ENCODE measurements around the gene ATP1A2. TPM values are rescaled to one million over a fixed set of nuclear protein-coding genes. Genes with fewer than 3 reads are reported as not detected.
"Not testable (repeated sequence)": the region's sequence is repeated elsewhere in the genome, so short reads cannot be mapped to it uniquely, and the experiment has no call there.

Gene ATP1A2
- total and polyA plus RNA-seq, 4 donors: 281 to 2,060 (median 566) TPM

DNA sequence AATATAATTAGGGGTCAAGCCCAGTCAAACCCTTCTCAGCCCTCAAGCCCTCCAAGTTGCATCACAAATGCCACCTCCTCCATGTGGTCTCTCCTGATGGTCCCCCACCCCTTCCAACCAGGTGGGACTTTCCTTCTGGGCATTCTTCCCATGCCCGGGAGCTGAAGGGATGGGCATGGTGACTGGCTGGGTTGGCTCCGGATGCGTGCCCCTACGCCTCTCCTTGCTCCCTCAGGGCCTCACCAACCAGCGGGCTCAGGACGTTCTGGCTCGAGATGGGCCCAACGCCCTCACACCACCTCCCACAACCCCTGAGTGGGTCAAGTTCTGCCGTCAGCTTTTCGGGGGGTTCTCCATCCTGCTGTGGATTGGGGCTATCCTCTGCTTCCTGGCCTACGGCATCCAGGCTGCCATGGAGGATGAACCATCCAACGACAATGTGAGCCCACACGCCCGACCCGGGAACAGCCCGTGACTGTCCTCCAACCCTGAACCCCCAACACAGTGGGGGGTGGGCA, 7.5 kb downstream of the ATP1A2 start:
- no peaks in the 10 kb centered on the region for H3K9me3 ChIP-seq (ENCODE audit: control insufficient read depth, insufficient read depth, low read length)
- DNase-seq (ENCODE audit: low read depth in 4 of 6, low spot score in 6 of 6): no peak
- no peaks in the 10 kb centered on the region for H3K27me3 ChIP-seq (ENCODE audit: control insufficient read depth, insufficient read depth, low read length)
- 84% methylated on average over 6 of the region's 16 CpGs for WGBS (ENCODE audit: insufficient coverage)
- H3K27ac ChIP-seq (ENCODE audit: low read depth, low read length): no peak overlapping the region
- H3K4me1 ChIP-seq (ENCODE audit: control insufficient read depth, insufficient read depth, low read length): peaks cover 42% of the 10 kb centered on the region
- peaks cover 33% of the 10 kb centered on the region for H3K36me3 ChIP-seq (ENCODE audit: control insufficient read depth, insufficient read depth, low read length)
- H3K4me3 ChIP-seq (ENCODE audit: low read depth, low read length): no peak overlapping the region

GRCh38 chr1:160123726-160124125, 8.2 kb downstream of the ATP1A2 start:
- H3K9me3 ChIP-seq (ENCODE audit: control insufficient read depth, insufficient read depth, low read length): no peaks in the 10 kb centered on the region
- H3K4me1 ChIP-seq (ENCODE audit: control insufficient read depth, insufficient read depth, low read length): peaks cover 35% of the 10 kb centered on the region
- H3K4me3 ChIP-seq (ENCODE audit: low read depth, low read length): no peak overlapping the region
- peaks cover 40% of the 10 kb centered on the region for H3K36me3 ChIP-seq (ENCODE audit: control insufficient read depth, insufficient read depth, low read length)
- H3K27me3 ChIP-seq (ENCODE audit: control insufficient read depth, insufficient read depth, low read length): no peaks in the 10 kb centered on the region
- DNase-seq (ENCODE audit: low read depth in 4 of 6, low spot score in 6 of 6): no peak
- H3K27ac ChIP-seq (ENCODE audit: low read depth, low read length): no peak overlapping the region

- WGBS (ENCODE audit: insufficient coverage): 79% methylated on average over 2 of the region's 8 CpGs
- peaks cover 49% of the 10 kb centered on the region for H3K36me3 ChIP-seq (ENCODE audit: control insufficient read depth, insufficient read depth, low read length)
- H3K9me3 ChIP-seq (ENCODE audit: control insufficient read depth, insufficient read depth, low read length): no peaks in the 10 kb centered on the region
- H3K4me1 ChIP-seq (ENCODE audit: control insufficient read depth, insufficient read depth, low read length): peaks cover 29% of the 10 kb centered on the region
- no peak overlapping the region for H3K4me3 ChIP-seq (ENCODE audit: low read depth, low read length)
- no peak overlapping the region for H3K27ac ChIP-seq (ENCODE audit: low read depth, low read length)
- H3K27me3 ChIP-seq (ENCODE audit: control insufficient read depth, insufficient read depth, low read length): no peaks in the 10 kb centered on the region
- DNase-seq (ENCODE audit: low read depth in 4 of 6, low spot score in 6 of 6): no peak
Observed at GRCh38 chr1:160124705-160125478, 9.3 kb downstream of the ATP1A2 start.

DNA sequence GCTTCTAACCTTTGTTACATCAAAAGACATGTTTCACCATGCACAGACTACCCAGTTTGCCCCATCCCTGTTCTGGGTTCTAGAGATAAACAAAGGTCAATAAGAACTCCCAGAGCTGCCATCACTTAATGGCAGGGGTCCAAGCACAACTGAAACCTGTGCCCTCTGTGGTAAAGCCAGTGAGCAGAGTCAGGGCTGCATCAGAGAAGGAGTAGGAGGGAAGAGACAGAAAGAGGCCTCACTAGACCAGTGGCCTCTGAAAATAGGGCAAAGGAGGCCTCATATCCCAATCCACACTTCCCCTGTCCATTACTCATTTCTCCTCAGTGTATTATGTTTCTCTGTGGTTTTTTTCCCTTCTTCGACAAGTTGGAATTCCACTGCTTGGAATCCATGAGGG, 10.2 kb downstream of the ATP1A2 start:
- Histone ChIP-seq H3K4me1 (ENCODE audit: control insufficient read depth, insufficient read depth, low read length) (peaks cover 29% of the 10 kb centered on the region), H3K36me3 (ENCODE audit: control insufficient read depth, insufficient read depth, low read length) (peaks cover 54% of the 10 kb centered on the region), H3K4me3 (ENCODE audit: low read depth, low read length) (no peak overlapping the region), H3K9me3 (ENCODE audit: control insufficient read depth, insufficient read depth, low read length) (no peaks in the 10 kb centered on the region), H3K27me3 (ENCODE audit: control insufficient read depth, insufficient read depth, low read length) (no peaks in the 10 kb centered on the region), H3K27ac (ENCODE audit: low read depth, low read length) (no peak overlapping the region)
- no peak for DNase-seq (ENCODE audit: low read depth in 4 of 6, low spot score in 6 of 6)
- no CpG with 5 or more reads among the region's 1 CpG for WGBS (ENCODE audit: insufficient coverage)

DNA sequence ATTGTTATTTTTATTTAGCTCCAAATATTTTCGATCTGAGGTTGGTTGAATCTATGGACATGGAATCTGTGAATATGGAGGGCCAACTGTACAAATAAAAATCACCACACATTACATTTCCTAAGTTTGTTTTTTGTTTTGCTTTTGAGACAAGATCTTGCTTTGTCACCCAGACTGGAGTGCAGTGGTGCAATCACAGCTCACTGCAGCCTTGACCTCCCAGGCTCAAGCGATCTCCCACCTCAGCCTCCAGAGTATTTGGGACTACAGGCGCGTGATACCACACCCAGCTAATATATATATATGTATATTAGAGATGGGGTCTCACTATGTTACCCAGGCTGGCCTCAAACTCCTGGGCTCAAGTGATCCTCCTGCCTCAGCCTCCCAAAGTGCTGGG, 10.8 kb downstream of the ATP1A2 start:
- no CpG with 5 or more reads among the region's 4 CpGs for WGBS (ENCODE audit: insufficient coverage)
- Histone ChIP-seq H3K36me3 (ENCODE audit: control insufficient read depth, insufficient read depth, low read length) (peaks cover 48% of the 10 kb centered on the region), H3K4me1 (ENCODE audit: control insufficient read depth, insufficient read depth, low read length) (peaks cover 23% of the 10 kb centered on the region)
- not testable (repeated sequence) for H3K9me3 ChIP-seq (ENCODE audit: control insufficient read depth, insufficient read depth, low read length); H3K4me3 ChIP-seq (ENCODE audit: low read depth, low read length); H3K27me3 ChIP-seq (ENCODE audit: control insufficient read depth, insufficient read depth, low read length); DNase-seq (ENCODE audit: low read depth in 4 of 6, low spot score in 6 of 6); H3K27ac ChIP-seq (ENCODE audit: low read depth, low read length)

- DNase-seq (ENCODE audit: low read depth in 4 of 6, low spot score in 6 of 6): no peak
- no peak overlapping the region for H3K27ac ChIP-seq (ENCODE audit: low read depth, low read length)
- H3K9me3 ChIP-seq (ENCODE audit: control insufficient read depth, insufficient read depth, low read length): no peaks in the 10 kb centered on the region
- peaks cover 51% of the 10 kb centered on the region for H3K36me3 ChIP-seq (ENCODE audit: control insufficient read depth, insufficient read depth, low read length)
- H3K4me1 ChIP-seq (ENCODE audit: control insufficient read depth, insufficient read depth, low read length): peaks cover 21% of the 10 kb centered on the region
- no peaks in the 10 kb centered on the region for H3K27me3 ChIP-seq (ENCODE audit: control insufficient read depth, insufficient read depth, low read length)
- H3K4me3 ChIP-seq (ENCODE audit: low read depth, low read length): no peak overlapping the region
- 95% methylated on average over 9 of the region's 9 CpGs for WGBS (ENCODE audit: insufficient coverage)
Observed at GRCh38 chr1:160127381-160127780, 11.8 kb downstream of the ATP1A2 start.

- Histone ChIP-seq H3K4me1 (ENCODE audit: control insufficient read depth, insufficient read depth, low read length) (peaks cover 20% of the 10 kb centered on the region), H3K27me3 (ENCODE audit: control insufficient read depth, insufficient read depth, low read length) (no peaks in the 10 kb centered on the region), H3K36me3 (ENCODE audit: control insufficient read depth, insufficient read depth, low read length) (peaks cover 52% of the 10 kb centered on the region), H3K27ac (ENCODE audit: low read depth, low read length) (no peak overlapping the region), H3K4me3 (ENCODE audit: low read depth, low read length) (no peak overlapping the region), H3K9me3 (ENCODE audit: control insufficient read depth, insufficient read depth, low read length) (no peaks in the 10 kb centered on the region)
- WGBS (ENCODE audit: insufficient coverage): 88% methylated on average over 5 of the region's 7 CpGs
- DNase-seq (ENCODE audit: low read depth in 4 of 6, low spot score in 6 of 6): no peak
Observed at GRCh38 chr1:160127865-160128523, 12.4 kb downstream of the ATP1A2 start.

DNA sequence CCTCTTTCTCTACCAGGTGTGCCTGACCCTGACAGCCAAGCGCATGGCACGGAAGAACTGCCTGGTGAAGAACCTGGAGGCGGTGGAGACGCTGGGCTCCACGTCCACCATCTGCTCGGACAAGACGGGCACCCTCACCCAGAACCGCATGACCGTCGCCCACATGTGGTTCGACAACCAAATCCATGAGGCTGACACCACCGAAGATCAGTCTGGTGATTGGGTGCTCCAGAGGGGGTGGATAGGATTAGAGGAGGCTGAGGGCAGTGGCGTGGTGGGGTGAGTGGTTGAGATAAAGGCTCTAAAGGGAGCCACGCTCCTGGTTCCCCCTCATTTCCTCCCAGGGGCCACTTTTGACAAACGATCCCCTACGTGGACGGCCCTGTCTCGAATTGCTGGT, 13.1 kb downstream of the ATP1A2 start:
- Histone ChIP-seq H3K9me3 (ENCODE audit: control insufficient read depth, insufficient read depth, low read length) (no peaks in the 10 kb centered on the region), H3K4me1 (ENCODE audit: control insufficient read depth, insufficient read depth, low read length) (peaks cover 14% of the 10 kb centered on the region), H3K27me3 (ENCODE audit: control insufficient read depth, insufficient read depth, low read length) (no peaks in the 10 kb centered on the region), H3K27ac (ENCODE audit: low read depth, low read length) (no peak overlapping the region), H3K36me3 (ENCODE audit: control insufficient read depth, insufficient read depth, low read length) (peaks cover 50% of the 10 kb centered on the region), H3K4me3 (ENCODE audit: low read depth, low read length) (no peak overlapping the region)
- 89% methylated on average over 10 of the region's 18 CpGs for WGBS (ENCODE audit: insufficient coverage)
- no peak for DNase-seq (ENCODE audit: low read depth in 4 of 6, low spot score in 6 of 6)

DNA sequence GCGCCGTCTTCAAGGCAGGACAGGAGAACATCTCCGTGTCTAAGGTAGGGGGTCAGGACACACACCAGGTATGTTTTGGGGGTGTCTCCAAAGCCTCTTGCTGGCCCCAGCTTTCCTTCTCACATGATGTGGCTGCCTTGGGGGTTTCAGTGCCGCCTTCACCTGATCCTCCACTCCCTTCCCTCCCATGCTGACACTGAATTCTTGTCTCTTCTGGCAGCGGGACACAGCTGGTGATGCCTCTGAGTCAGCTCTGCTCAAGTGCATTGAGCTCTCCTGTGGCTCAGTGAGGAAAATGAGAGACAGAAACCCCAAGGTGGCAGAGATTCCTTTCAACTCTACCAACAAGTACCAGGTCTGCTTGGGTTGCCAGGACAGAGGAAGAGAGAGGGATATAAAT, 13.5 kb downstream of the ATP1A2 start:
- Histone ChIP-seq H3K4me3 (ENCODE audit: low read depth, low read length) (no peak overlapping the region), H3K4me1 (ENCODE audit: control insufficient read depth, insufficient read depth, low read length) (peaks cover 10% of the 10 kb centered on the region), H3K36me3 (ENCODE audit: control insufficient read depth, insufficient read depth, low read length) (peaks cover 53% of the 10 kb centered on the region), H3K27me3 (ENCODE audit: control insufficient read depth, insufficient read depth, low read length) (no peaks in the 10 kb centered on the region), H3K9me3 (ENCODE audit: control insufficient read depth, insufficient read depth, low read length) (no peaks in the 10 kb centered on the region), H3K27ac (ENCODE audit: low read depth, low read length) (no peak overlapping the region)
- DNase-seq (ENCODE audit: low read depth in 4 of 6, low spot score in 6 of 6): no peak
- WGBS (ENCODE audit: insufficient coverage): 92% methylated on average over 5 of the region's 5 CpGs

DNA sequence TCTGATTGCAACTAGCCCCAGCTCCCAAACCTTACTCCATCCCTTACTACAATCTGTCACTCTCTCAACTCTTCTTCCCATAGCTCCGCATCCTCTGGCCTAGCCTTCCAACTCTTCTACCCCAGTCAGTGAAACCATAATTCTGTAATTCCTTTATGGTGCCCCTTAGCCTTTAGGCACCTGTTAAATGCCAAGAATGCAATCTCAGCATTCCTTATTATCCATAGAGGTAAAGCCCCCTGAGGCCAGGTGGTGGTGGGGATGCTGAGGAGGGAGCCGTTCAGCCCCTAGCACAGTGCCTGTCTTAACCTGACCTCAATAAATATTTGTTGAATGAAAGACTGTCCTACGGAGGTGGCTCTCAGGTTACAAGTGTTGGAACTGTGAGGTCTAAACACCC, 14.0 kb downstream of the ATP1A2 start:
- WGBS (ENCODE audit: insufficient coverage): 100% methylated on average over 1 of the region's 3 CpGs
- Histone ChIP-seq H3K27ac (ENCODE audit: low read depth, low read length) (no peak overlapping the region), H3K36me3 (ENCODE audit: control insufficient read depth, insufficient read depth, low read length) (peaks cover 55% of the 10 kb centered on the region), H3K4me1 (ENCODE audit: control insufficient read depth, insufficient read depth, low read length) (peaks cover 8% of the 10 kb centered on the region), H3K27me3 (ENCODE audit: control insufficient read depth, insufficient read depth, low read length) (no peaks in the 10 kb centered on the region), H3K4me3 (ENCODE audit: low read depth, low read length) (no peak overlapping the region), H3K9me3 (ENCODE audit: control insufficient read depth, insufficient read depth, low read length) (no peaks in the 10 kb centered on the region)
- DNase-seq (ENCODE audit: low read depth in 4 of 6, low spot score in 6 of 6): no peak
